HEK293T (cell line): Measurements from ENCODE around the gene DNAJC4.

ENCODE experiments used
- BHLHE40 ChIP-seq: fragments of 450-650 bp; IDR thresholded peaks from 2 replicates; pipeline ENCODE4 v1.6.1; 2016; ENCODE audit warnings: mild to moderate bottlenecking, moderate library complexity, borderline replicate concordance
- ELF4 ChIP-seq: fragments of 450-650 bp; IDR thresholded peaks from 2 replicates; pipeline ENCODE4 v1.6.1; 2017; ENCODE audit warnings: antibody characterized with exemption
- FOXA1 ChIP-seq: fragments of 450-650 bp; IDR thresholded peaks from 2 replicates; pipeline ENCODE4 v1.6.1; 2016; ENCODE audit warnings: mild to moderate bottlenecking
- FOXK2 ChIP-seq: fragments of 450-650 bp; IDR thresholded peaks from 2 replicates; pipeline ENCODE4 v1.6.1; 2016; ENCODE audit warnings: mild to moderate bottlenecking
- FOXM1 ChIP-seq: fragments of 450-650 bp; IDR thresholded peaks from 2 replicates; pipeline ENCODE4 v1.6.1; 2017; ENCODE audit warnings: mild to moderate bottlenecking, borderline replicate concordance
- HDGF ChIP-seq: fragments of 450-650 bp; IDR thresholded peaks from 2 replicates; pipeline ENCODE4 v1.6.1; 2017; ENCODE audit warnings: antibody characterized with exemption, borderline replicate concordance
- SP1 ChIP-seq: fragments of 450-650 bp; IDR thresholded peaks from 2 replicates; pipeline ENCODE4 v1.6.1; 2017
- SUZ12 ChIP-seq: fragments of 450-650 bp; IDR thresholded peaks from 2 replicates; pipeline ENCODE4 v1.6.1; 2016; ENCODE audit warnings: mild to moderate bottlenecking
- TARDBP ChIP-seq: fragments of 450-650 bp; IDR thresholded peaks from 2 replicates; pipeline ENCODE4 v1.6.1; 2016

DNA sequence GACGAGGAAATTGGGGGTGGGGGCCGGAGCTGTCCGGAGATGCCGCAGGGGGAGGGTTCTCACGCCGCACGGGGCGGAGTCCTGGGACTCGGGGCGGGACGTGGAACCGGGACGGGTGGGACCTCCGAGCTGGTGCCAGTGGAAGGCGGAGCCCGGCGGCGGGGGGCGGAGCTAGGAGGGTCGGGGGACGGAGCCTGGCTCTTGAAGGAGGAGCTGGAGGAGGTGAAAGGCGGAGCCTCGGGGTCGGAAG is 10.8 kb downstream of the DNAJC4 start:
- TF ChIP-seq FOXA1 (no peak), FOXM1 (no peak), ELF4 (no peak), SP1 (no peak), TARDBP (no peak), HDGF (no peak), FOXK2 (no peak), BHLHE40 (no peak), SUZ12 (no peak)
